HFFc6 (cell line): ENCODE data around the gene DENND1A. TPM values are rescaled to one million over a fixed set of nuclear protein-coding genes. Genes with fewer than 3 reads are reported as not detected.

Experiments
- DNase-seq: peaks from one replicate; pipeline ENCODE4 v3.0.0-alpha.2; 2018
- H3K27ac Mint-ChIP-seq: 2 replicates; pipeline ENCODE4 v1.8.0; 2020; ENCODE audit warnings: mild to moderate bottlenecking, mixed read lengths
- H3K27me3 Mint-ChIP-seq: 2 replicates; pipeline ENCODE4 v1.8.0; 2021; ENCODE audit warnings: mild to moderate bottlenecking, moderate library complexity, mixed read lengths; ENCODE audit not compliant: insufficient read depth
- H3K36me3 Mint-ChIP-seq: 2 replicates; pipeline ENCODE4 v1.8.0; 2021; ENCODE audit warnings: low read depth, mixed read lengths
- H3K4me1 Mint-ChIP-seq: 2 replicates; pipeline ENCODE4 v1.8.0; 2020; ENCODE audit warnings: low read depth, mixed read lengths
- H3K4me3 Mint-ChIP-seq: 2 replicates; pipeline ENCODE4 v1.8.0; 2020; ENCODE audit warnings: mild to moderate bottlenecking, moderate library complexity, mixed read lengths
- H3K9me3 Mint-ChIP-seq: 2 replicates; pipeline ENCODE4 v1.8.0; 2020; ENCODE audit warnings: mild to moderate bottlenecking, mixed read lengths
- total RNA-seq, 6 experiments: library from RNA; stranded (reverse); fragmentation: NEBNext Ultra II Directional; extraction: Animal tissue kit (Norgen Biotek cat#: 25700); gene quantifications; 2 replicates in 1 of 6; 3 replicates in 5 of 6; pipeline ENCODE4 v1.2.3, GENCODE V29; 2021
- TF ChIP-seq, protein P1 (sequence below): fragments of 200-600 bp; sonication (generic); IDR thresholded peaks from 2 replicates; pipeline ENCODE4 v1.5.0; 2021; ENCODE audit warnings: antibody characterized with exemption, mild to moderate bottlenecking

DENND1A gene
- total RNA-seq, 6 experiments from 2014 or later, result 25.4 to 38.3 (median 30.3) TPM

DNA sequence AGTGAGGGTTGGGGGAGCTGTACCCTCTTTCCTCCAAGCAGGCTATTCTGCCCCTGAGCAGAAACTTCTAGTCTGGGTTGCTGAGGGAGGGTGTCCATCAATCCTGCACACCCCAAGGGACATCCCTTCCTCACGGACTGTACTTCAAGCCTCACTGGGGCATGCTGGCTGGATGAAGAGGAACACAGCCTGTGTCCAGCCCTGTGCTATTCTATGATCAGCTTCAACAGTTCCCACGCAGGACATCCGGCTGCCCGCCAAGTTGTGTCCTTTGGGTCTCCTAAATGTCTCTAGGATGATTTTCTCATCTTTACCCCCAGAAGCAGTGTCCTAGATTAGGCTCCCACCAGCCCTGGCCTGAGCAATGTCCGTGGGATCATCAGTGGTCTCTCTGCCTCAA lies 505.8 kb downstream of the DENND1A start:
- TF ChIP-seq, protein P1, sequence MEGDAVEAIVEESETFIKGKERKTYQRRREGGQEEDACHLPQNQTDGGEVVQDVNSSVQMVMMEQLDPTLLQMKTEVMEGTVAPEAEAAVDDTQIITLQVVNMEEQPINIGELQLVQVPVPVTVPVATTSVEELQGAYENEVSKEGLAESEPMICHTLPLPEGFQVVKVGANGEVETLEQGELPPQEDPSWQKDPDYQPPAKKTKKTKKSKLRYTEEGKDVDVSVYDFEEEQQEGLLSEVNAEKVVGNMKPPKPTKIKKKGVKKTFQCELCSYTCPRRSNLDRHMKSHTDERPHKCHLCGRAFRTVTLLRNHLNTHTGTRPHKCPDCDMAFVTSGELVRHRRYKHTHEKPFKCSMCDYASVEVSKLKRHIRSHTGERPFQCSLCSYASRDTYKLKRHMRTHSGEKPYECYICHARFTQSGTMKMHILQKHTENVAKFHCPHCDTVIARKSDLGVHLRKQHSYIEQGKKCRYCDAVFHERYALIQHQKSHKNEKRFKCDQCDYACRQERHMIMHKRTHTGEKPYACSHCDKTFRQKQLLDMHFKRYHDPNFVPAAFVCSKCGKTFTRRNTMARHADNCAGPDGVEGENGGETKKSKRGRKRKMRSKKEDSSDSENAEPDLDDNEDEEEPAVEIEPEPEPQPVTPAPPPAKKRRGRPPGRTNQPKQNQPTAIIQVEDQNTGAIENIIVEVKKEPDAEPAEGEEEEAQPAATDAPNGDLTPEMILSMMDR, result no peak
- no peaks in the 10 kb centered on the region; the same call in 1 of the 2 replicates for H3K27me3 Mint-ChIP-seq
- H3K9me3 Mint-ChIP-seq, result no peaks in the 10 kb centered on the region
- H3K4me1 Mint-ChIP-seq, result no peaks in the 10 kb centered on the region
- H3K36me3 Mint-ChIP-seq, result peaks cover 14% of the 10 kb centered on the region
- H3K4me3 Mint-ChIP-seq, result no peak overlapping the region
- DNase-seq, result no peak
- no peak overlapping the region for H3K27ac Mint-ChIP-seq

DNA sequence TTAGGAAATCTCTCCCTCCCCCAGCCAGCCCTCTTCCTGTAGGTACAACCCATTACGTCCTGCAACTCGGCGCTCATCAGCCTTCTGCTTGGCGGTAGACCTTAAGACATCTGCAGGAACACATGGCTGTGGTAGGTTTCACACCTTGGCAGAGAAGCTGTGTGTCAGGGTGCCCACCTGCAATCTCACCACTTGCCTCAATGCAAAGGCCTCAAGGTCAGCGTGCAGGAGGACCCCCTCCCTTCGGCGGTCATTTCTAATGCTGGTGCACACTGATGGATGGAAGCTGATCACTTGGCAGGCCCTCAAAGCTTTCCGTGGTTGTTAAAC lies 506.6 kb downstream of the DENND1A start:
- TF ChIP-seq, protein P1, result no peak
- Mint-ChIP-seq H3K4me3 (no peak overlapping the region), H3K36me3 (peaks cover 12% of the 10 kb centered on the region), H3K9me3 (no peaks in the 10 kb centered on the region), H3K4me1 (no peaks in the 10 kb centered on the region), H3K27me3 (no peaks in the 10 kb centered on the region; the same call in 1 of the 2 replicates), H3K27ac (no peak overlapping the region)
- no peak for DNase-seq

DNA sequence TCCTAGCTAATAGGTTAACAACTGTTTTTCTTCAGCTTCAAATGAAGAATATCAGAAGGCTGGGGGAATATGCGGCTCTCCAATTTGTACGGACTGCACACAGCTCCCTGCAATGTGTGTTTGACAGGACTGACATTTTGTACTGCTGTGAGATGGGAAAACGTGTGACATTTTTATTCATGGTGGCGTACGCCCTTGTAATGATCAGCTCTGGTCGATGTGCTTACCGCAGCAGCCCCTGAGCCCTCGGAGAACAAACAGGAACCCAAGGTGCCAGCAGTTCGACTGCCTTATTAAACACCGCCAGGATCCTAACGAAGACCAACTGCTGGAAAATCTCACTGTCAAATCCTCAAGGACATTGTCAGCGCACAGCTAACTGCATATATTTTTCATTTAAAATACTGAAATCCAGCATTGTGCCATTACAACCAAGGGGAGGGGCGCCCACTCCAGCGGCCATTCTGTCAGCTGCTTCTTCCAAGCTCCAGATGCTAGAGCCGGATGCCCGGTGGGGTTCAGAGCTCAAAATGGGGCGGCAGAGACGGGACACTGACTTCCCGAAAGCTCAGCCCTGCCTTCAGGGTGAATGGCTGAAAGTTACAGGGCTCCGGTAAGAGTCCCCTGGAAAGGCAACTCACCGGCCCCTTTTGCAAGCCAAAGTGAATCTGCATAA lies 507.2 kb downstream of the DENND1A start:
- H3K36me3 Mint-ChIP-seq, result peaks cover 12% of the 10 kb centered on the region
- no peaks in the 10 kb centered on the region for H3K9me3 Mint-ChIP-seq
- no peak for DNase-seq
- TF ChIP-seq, protein P1, result no peak
- H3K4me1 Mint-ChIP-seq, result no peaks in the 10 kb centered on the region
- H3K27me3 Mint-ChIP-seq, result no peaks in the 10 kb centered on the region; the same call in 1 of the 2 replicates
- no peak overlapping the region for H3K4me3 Mint-ChIP-seq
- H3K27ac Mint-ChIP-seq, result no peak overlapping the region

DNA sequence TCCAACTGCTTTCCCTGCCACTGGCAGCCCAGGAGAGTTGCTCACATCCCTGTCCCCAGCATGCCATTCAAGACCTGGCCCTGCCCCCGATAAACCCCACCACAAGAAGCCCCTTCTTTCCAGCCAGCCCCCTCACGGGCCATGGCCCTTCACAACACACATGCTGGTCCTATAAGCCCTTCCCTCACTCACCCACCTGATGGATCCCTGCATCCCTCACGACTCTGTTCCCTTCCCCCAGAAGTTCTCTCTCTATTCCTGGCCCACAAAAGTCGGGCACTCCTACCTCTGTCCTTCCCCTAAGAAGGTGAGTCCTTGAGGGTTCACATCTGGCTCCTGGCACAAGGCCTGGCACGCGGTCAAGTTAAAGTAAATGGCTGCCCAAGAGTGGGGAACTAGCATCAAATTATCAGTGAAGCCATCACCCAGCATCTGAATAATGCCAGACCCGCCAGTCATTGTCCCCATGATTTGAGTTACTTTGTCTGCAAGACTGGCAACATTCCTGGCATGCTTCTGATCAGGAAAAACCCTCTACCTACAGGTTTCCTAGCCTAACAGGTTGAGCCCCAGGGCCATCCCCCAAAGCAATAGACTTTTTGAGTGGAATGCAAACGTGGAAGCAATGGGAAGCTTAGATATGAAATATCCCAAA lies 508.0 kb downstream of the DENND1A start:
- Mint-ChIP-seq H3K27ac (no peak overlapping the region), H3K27me3 (no peaks in the 10 kb centered on the region; the same call in 1 of the 2 replicates), H3K4me3 (no peak overlapping the region), H3K4me1 (no peaks in the 10 kb centered on the region), H3K36me3 (peaks cover 6% of the 10 kb centered on the region; the same call in 1 of the 2 replicates), H3K9me3 (no peaks in the 10 kb centered on the region)
- no peak for DNase-seq
- TF ChIP-seq, protein P1, result no peak

DNA sequence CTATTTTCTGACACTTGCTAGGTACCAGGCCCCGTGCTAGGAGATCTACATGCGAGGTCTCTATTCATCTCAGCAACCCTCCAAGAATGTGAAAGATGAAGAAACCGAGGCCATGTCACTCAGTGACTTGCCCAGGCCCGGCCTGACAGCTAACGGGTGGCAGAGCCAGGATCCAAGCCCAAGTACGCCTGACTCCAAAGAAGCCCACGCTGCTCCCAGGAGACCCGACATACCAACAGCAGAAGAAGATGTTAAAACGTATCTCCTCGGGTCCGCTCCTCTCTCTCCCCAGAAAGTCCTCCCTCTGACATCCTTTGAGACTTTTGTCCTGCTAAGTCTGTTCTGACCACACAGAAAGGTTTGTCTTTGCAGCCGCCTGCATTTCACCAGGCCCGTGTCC lies 508.7 kb downstream of the DENND1A start:
- Mint-ChIP-seq H3K4me1 (no peaks in the 10 kb centered on the region), H3K9me3 (no peaks in the 10 kb centered on the region), H3K27ac (no peak overlapping the region), H3K4me3 (no peak overlapping the region), H3K36me3 (peaks cover 6% of the 10 kb centered on the region; the same call in 1 of the 2 replicates), H3K27me3 (no peaks in the 10 kb centered on the region; the same call in 1 of the 2 replicates)
- no peak for DNase-seq
- TF ChIP-seq, protein P1, result no peak
